GM10266 (cell line): ENCODE data around the gene TMEM229A.
"Not testable (repeated sequence)": the region's sequence is repeated elsewhere in the genome, so short reads cannot be mapped to it uniquely, and the experiment has no call there.

Experiments used
- DNase-seq: peaks from one replicate; pipeline ENCODE4 v3.0.0; 2012; ENCODE audit errors: extremely low spot score
- TF ChIP-seq, protein P1 (sequence below): IDR thresholded peaks from 2 replicates; pipeline ENCODE4 v1.5.1; 2012; ENCODE audit warnings: mild to moderate bottlenecking, low read depth; ENCODE audit not compliant: control insufficient read depth, insufficient read depth; ENCODE audit errors: missing control alignments

The TMEM229A gene

DNA sequence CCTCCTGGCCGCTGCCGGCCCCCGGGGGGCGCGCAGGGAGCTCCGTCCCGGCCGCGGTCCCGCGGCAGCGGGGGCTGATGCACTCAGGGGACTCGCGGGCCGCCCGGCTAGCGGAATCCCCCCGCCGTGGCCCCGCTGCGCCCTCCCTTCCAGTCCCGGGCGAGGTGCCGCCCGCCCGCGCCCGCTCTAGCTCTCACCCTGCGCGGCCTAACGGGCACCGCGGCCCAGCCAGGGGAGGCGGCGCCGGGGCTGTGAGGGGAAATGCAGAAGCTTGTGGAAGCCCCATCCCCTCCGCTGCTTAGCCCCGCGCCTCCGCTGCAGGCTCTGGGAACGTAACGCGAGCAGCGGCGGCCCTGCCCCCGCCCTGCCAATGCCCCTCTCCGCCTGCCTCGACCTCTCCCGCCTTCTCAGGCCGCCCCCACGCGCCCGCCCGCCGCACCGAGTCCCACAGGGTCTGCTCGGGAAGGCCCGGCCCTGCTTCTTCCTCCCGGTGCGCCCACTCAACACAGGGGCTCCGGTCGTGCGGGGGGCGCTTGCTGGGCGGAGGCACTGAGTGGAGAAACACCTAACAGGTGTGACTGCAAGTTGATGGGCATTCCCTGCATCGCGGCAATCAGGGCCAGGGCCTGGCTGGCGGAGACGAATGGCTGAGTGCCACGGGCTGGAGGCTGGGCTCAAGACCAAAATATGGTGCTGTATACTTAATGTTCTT is 384 bp upstream of the TMEM229A start:
- TF ChIP-seq, protein P1, sequence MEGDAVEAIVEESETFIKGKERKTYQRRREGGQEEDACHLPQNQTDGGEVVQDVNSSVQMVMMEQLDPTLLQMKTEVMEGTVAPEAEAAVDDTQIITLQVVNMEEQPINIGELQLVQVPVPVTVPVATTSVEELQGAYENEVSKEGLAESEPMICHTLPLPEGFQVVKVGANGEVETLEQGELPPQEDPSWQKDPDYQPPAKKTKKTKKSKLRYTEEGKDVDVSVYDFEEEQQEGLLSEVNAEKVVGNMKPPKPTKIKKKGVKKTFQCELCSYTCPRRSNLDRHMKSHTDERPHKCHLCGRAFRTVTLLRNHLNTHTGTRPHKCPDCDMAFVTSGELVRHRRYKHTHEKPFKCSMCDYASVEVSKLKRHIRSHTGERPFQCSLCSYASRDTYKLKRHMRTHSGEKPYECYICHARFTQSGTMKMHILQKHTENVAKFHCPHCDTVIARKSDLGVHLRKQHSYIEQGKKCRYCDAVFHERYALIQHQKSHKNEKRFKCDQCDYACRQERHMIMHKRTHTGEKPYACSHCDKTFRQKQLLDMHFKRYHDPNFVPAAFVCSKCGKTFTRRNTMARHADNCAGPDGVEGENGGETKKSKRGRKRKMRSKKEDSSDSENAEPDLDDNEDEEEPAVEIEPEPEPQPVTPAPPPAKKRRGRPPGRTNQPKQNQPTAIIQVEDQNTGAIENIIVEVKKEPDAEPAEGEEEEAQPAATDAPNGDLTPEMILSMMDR: no peak
- peak; percentile 33 for DNase-seq

DNA sequence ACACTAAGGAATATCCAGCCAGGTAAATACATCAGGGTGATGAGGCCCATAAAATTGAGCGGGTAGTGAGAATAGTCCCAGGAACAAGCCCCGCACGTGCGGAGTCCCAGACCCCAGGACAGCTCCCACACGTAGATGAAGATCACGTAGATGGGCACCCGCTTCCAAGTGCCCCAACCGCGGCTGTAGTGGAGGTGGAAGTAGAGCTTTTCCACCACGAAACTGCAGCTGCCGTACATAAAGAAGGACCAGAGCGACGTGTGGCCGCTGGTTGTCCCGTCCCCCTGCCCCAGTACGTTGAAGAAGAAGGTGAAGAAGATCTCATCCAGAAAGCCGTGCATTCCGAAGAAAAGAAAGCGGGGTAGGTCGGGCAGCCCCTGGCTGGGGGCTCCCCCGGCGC is 948 bp downstream of the TMEM229A start:
- no peak for DNase-seq
- TF ChIP-seq, protein P1: no peak

DNA sequence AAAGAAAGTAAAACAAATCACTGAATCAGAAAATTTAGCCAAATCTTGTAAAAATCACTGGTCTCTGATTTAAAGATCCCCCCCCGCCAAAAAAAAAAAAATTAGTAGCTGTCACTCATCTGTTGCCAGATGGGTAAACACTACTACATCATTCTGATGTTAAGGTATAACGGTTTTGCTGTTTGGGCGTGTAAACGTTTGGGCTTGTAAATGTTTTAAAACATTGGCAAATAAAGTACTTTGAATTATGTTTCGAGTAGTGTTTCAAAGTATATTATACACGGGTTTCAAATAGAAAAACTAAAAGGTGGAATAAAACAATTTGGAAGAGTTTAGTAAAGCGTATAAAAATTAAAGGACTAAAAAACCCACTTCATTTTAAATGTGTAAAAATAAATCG is 1.5 kb downstream of the TMEM229A start:
- TF ChIP-seq, protein P1: no peak
- DNase-seq: no peak

DNA sequence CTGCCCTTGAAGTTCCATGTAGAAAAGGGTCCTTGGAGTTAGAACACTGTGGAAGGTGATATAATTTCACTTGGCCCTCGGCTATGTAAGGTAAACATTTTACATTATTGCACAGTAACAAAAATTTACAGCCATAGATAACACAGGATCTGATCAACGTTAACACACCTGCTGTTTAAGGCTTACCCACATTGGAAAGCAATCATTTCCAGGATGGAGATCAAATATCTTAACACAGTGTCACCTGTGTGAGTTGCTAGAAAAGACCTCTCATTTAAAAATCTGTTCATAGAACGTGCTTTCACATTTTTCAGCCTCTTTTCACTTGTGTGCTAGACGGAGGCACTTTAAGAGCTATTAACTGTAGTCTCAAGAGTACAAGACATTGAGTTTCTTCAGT is 1.9 kb downstream of the TMEM229A start:
- TF ChIP-seq, protein P1: no peak
- no peak for DNase-seq

DNA sequence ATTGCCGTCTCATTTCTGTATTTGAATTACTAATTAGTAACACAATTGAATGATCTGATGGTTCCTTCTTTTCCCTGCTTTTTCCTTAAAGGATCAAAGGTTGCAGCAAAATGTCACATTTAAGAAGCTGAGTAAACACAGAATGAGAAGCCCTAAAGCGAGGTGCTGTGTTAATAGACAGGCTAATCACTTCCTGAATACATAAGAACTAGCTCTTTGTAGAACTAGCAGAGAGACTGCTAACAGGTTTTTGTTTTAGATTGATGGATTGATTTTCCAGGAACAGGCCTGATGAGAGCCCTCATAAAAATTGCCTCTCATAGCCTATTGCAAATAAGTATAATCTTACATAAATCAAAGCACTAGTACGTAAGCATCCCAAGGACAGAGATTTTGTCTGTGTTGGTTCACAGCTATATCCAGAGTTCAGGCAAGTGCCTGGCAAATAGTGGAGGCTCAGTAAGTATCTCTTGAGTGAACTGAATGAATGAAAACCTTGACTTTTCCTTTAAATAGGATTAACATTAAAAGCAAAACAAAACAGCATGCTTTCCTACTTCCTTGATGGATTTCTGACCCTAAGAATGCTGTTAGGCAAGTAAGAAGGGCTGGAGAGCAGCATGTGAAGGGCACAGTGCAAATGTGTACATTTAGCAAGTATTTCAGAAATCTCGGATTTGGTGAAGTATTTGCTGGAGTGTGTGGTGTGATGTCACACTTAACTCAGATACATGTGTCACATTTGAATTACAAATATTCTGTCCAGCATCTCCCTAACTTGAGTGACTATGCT is 3.3 kb downstream of the TMEM229A start:
- DNase-seq: no peak
- TF ChIP-seq, protein P1: no peak

DNA sequence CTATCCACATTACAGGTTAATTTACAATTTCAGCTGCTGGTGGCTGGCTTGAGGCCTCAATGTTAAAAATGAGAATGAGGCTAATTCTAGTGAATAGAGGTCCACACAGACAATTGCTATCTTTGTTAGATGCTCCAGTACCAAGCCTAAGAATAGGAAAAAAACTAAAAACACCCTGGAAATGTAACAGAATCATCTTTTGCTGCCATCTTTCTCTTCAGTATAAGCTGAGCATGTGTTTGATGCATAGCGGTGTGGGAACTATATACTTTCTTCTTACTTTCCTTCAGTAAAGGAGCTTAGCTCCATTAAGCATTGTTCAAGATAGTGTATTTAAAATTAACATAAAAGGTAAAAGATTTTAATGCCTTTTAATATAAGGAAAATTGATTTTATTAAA is 5.6 kb downstream of the TMEM229A start:
- TF ChIP-seq, protein P1: no peak
- no peak for DNase-seq

DNA sequence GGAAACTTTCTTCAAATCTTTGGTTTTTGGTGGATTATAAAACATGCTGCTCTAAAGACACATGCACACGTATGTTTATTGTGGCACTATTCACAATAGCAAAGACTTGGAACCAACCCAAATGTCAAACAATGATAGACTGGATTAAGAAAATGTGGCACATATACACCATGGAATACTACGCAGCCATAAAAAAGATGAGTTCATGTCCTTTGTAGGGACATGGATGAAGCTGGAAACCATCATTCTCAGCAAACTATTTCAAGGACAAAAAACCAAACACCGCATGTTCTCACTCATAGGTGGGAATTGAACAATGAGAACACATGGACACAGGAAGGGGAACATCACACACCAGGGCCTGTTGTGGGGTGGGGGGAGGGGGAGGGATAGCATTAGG is 8.5 kb downstream of the TMEM229A start:
- not testable (repeated sequence) for DNase-seq
